GM10266 (cell line): ENCODE measurements around the gene EPB41L2.

Source experiments
- DNase-seq: peaks from one replicate; pipeline ENCODE4 v3.0.0; 2012; ENCODE audit errors: extremely low spot score
- CTCF ChIP-seq: IDR thresholded peaks from 2 replicates; pipeline ENCODE4 v1.5.1; 2012; ENCODE audit warnings: mild to moderate bottlenecking, low read depth; ENCODE audit not compliant: control insufficient read depth, insufficient read depth; ENCODE audit errors: missing control alignments

Gene EPB41L2

GRCh38 chr6:130889423-130889822 lies 173.6 kb downstream of the EPB41L2 start:
- TF ChIP-seq CTCF = no peak
- DNase-seq = no peak

- TF ChIP-seq CTCF = no peak
- no peak for DNase-seq
Measured at GRCh38 chr6:130888246-130888645, 174.8 kb downstream of the EPB41L2 start.

- no peak for TF ChIP-seq CTCF
- no peak for DNase-seq
Measured at GRCh38 chr6:130886966-130887365, 176.1 kb downstream of the EPB41L2 start.

GRCh38 chr6:130885392-130886192 lies 177.5 kb downstream of the EPB41L2 start:
- peak; percentile 39 for DNase-seq
- TF ChIP-seq CTCF = peak; percentile 88

- TF ChIP-seq CTCF = no peak
- no peak for DNase-seq
Measured at GRCh38 chr6:130882370-130882769, 180.7 kb downstream of the EPB41L2 start.

GRCh38 chr6:130879826-130880225 lies 183.2 kb downstream of the EPB41L2 start:
- no peak for TF ChIP-seq CTCF
- DNase-seq = no peak

- no peak for DNase-seq
- no peak for TF ChIP-seq CTCF
Measured at GRCh38 chr6:130873746-130874145, 189.3 kb downstream of the EPB41L2 start.
